Measurements from ENCODE around the gene KCNQ2. TPM values are rescaled to one million over a fixed set of nuclear protein-coding genes. Genes with fewer than 3 reads are reported as not detected.

The KCNQ2 gene
- total RNA-seq, 4 donors from 2014 or later, result 0.19 to 0.40 (median 0.40) TPM; not detected in 1

DNA sequence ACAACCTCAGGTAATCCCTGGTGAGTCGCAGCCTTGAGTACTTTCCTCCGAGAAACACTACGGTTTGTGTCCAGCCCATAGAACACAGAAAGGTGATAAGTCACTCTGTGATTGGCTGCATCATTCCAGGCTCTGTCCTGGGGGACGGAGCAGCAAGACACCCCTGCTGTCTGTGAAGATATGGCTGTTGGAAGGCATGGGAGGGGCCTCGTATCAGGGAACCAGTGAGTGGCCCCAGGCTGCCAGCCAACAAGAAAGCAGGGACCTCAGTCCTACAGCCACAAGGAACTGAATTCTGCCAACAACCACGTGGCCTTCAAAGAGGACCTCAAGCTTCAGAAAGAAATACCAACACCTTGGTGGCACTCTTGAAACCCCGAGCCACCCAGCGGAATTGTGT, 32.8 kb upstream of the KCNQ2 start:
- Histone ChIP-seq H3K4me1 (peaks cover 0 to 4% (median 0%) of the 10 kb centered on the region in 3 donors), H3K36me3 (no peaks in the 10 kb centered on the region), H3K27me3 (peaks cover 95% of the 10 kb centered on the region), H3K4me3 (no peak overlapping the region), H3K27ac (no peak overlapping the region), H3K9me3 (peaks cover 0 to 25% (median 0%) of the 10 kb centered on the region in 3 donors)
- 71 to 80% methylated on average over 1 of the region's 8 CpGs for WGBS, 2 donors (ENCODE audit: low coverage in 1 of 2)
- no peak for TF ChIP-seq EP300 (IDR thresholded peaks at IDR 0.05)
- TF ChIP-seq CTCF (IDR thresholded peaks at IDR 0.05), result no peak
- no peak for TF ChIP-seq POLR2A (IDR thresholded peaks at IDR 0.05)
- no peak for TF ChIP-seq POLR2AphosphoS5 (IDR thresholded peaks at IDR 0.05)
- ATAC-seq, result no peak

DNA sequence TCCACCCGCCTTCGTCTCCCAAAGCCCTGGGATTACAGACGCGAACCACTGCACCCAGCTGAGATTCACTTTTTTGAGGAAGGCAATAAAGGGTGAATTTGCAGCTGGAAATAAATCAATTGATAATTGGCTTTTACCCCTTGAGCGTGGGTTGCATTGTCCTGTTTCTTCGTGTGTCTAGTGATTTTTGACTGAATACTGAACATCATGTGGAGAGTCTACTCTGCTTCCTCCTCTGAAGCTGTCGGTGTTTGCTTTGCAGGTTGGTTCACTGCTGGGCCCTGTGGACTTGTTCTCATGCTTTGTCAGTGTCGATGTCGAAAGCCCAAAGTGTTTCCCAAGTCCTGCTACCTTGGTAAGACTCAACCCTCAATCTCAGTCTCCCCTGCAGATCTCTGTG, 32.2 kb upstream of the KCNQ2 start:
- no peaks in the 10 kb centered on the region for H3K36me3 ChIP-seq
- peaks cover 95% of the 10 kb centered on the region for H3K27me3 ChIP-seq
- ATAC-seq, result no peak
- H3K4me1 ChIP-seq, result peaks cover 0 to 7% (median 0%) of the 10 kb centered on the region in 3 donors
- TF ChIP-seq EP300 (IDR thresholded peaks at IDR 0.05) (no peak), POLR2AphosphoS5 (IDR thresholded peaks at IDR 0.05) (no peak), POLR2A (IDR thresholded peaks at IDR 0.05) (no peak), CTCF (IDR thresholded peaks at IDR 0.05) (no peak)
- peaks cover 0 to 25% (median 0%) of the 10 kb centered on the region in 3 donors for H3K9me3 ChIP-seq
- 81 to 90% methylated on average over 3 to 9 of the region's 9 CpGs for WGBS, 2 donors (ENCODE audit: low coverage in 1 of 2)
- no peak overlapping the region for H3K4me3 ChIP-seq
- no peak overlapping the region for H3K27ac ChIP-seq

- Histone ChIP-seq H3K27me3 (peaks cover 95% of the 10 kb centered on the region), H3K4me3 (no peak overlapping the region), H3K27ac (no peak overlapping the region), H3K36me3 (no peaks in the 10 kb centered on the region), H3K4me1 (peaks cover 0 to 18% (median under 1%) of the 10 kb centered on the region in 3 donors), H3K9me3 (peaks cover 0 to 25% (median 0%) of the 10 kb centered on the region in 3 donors)
- no peak for ATAC-seq
- 30 to 35% methylated on average over 2 of the region's 7 CpGs for WGBS, 2 donors (ENCODE audit: low coverage in 1 of 2)
- TF ChIP-seq EP300 (IDR thresholded peaks at IDR 0.05) (no peak), POLR2A (IDR thresholded peaks at IDR 0.05) (no peak), CTCF (IDR thresholded peaks at IDR 0.05) (no peak), POLR2AphosphoS5 (IDR thresholded peaks at IDR 0.05) (no peak)
Observed at GRCh38 chr20:63503524-63503923, 31.1 kb upstream of the KCNQ2 start.

- no CpG with 5 or more reads among the region's 15 CpGs for WGBS, 2 donors (ENCODE audit: low coverage in 1 of 2)
- Histone ChIP-seq H3K27ac (no peak overlapping the region), H3K36me3 (no peaks in the 10 kb centered on the region), H3K4me1 (peaks cover 0 to 26% (median 7%) of the 10 kb centered on the region in 3 donors), H3K9me3 (peaks cover 0 to 25% (median 0%) of the 10 kb centered on the region in 3 donors), H3K27me3 (peaks cover 95% of the 10 kb centered on the region), H3K4me3 (no peak overlapping the region)
- ATAC-seq, result no peak
- TF ChIP-seq POLR2A (IDR thresholded peaks at IDR 0.05) (no peak), CTCF (IDR thresholded peaks at IDR 0.05) (no peak)
Observed at GRCh38 chr20:63502671-63503172, 30.3 kb upstream of the KCNQ2 start.

Data from gastroesophageal sphincter (tissue), 4 donors.